ENCODE data around the gene SLC38A5.
"Not testable (repeated sequence)": the region's sequence is repeated elsewhere in the genome, so short reads cannot be mapped to it uniquely, and the experiment has no call there.

Gene SLC38A5

DNA sequence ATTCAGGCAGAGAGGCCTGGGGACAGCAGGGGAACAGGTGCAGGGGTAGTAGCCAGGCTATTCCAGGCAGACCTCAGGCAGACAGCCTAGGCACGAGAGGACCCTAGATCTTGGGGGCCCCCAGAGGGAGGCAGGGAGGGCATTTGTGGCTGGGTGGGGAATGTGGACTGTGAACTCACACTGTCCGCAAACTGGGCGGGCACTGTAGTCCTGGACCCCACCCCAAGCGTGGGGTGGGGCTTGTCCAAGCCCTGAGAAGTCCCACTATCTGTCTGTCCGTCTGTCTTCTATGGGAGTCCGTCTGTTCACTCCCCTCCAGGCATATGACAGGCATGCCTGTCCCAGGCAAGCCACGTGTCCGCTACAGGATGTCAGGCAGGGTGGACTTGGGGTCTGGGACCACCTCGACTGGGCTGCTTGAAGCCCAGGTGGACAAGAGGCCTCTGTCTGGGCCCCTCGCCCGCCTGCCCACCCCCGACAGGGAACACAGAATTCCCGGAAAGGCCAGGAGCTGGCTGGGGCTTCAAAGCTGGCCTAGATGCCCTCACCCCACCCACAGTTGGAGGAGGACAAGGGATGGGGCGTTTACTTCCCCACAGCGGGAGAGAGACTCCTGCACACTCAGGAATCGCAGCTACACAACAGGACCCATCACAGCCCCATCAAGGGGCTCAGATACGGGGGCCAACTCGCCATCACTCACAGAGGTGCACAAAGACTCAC lies at the start of gene SLC38A5:
Gene SLC38A5, minus strand, starts transcription at position 151 of the 723 bp plus-strand sequence. CDS start 2,336 bp downstream, outside the sequence.
- DNase-seq, result no peak

DNA sequence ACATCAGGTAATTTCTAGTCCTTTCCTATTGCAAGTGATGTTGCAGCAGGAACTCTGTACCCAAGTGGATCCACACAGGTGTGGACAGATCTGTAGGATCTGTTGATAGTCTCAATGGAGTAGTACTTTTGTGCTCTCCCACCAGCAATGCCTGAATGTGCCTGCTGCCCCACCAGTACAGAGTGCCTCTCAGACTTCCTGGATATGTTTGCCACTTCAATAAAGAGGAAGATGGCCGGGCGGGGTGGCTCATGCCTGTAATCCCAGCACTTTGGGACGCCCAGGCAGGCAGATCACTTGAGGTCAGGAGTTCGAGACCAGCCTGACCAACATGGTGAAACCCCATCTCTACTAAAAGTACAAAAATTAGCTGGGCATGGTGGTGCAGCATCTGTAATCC lies 49.4 kb upstream of the SLC38A5 start:
- DNase-seq, result not testable (repeated sequence)

DNA sequence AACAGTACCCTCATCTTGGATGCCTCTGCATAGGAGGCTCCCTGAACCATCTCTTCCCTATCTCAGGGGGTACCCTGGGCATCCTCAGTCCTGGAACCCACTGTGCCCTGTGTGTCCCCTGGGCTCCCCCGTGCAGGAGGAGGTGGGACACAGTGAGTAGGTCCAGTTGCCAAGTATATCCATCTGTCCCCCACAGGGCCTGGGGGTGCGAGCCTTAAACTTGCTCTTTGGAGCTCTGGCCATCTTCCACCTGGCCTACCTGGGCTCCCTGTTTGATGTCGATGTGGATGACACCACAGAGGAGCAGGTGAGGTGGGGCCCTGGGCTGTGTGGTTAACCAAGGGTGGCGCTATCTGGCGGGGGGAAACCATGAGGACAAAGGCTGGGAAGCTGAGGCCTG lies 46.9 kb upstream of the SLC38A5 start:
- DNase-seq, result no peak

DNA sequence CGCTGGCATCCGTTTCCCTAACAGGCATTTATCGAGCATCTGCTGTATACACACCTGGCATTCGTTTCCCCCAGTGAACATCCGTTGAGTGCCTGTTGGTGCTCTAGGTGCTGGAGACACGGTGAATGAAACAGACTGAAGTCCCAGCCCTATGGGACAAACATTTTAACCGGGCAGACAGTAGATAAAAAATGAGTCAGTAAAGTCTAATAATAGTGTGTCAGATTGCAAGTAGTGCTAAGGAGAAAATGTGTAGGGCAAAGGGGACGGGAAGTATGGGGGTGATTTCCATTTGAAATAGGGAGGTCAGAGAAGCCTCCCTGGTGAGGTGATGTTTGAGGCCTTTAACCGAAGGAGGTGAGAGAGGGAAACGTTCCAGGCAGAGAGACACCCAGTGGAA lies 46.2 kb upstream of the SLC38A5 start:
- no peak for DNase-seq

DNA sequence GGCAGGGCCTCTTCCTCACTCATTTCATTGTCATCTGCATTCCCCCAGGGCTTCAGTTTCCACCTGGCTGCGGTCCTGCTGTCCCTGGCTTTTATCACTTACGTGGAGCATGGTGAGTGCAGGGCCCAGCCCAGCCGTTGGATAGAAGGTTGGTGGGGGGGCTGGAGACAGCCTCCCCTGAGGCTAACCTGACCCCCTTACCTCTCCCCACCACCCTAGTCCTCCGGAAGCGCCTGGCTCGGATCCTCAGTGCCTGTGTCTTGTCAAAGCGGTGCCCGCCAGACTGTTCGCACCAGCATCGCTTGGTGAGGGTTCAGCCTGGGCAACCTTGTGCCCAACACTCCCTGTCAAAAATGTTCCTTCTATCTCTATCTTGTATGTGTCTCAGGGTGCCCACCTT lies 45.8 kb upstream of the SLC38A5 start:
- no peak for DNase-seq

DNA sequence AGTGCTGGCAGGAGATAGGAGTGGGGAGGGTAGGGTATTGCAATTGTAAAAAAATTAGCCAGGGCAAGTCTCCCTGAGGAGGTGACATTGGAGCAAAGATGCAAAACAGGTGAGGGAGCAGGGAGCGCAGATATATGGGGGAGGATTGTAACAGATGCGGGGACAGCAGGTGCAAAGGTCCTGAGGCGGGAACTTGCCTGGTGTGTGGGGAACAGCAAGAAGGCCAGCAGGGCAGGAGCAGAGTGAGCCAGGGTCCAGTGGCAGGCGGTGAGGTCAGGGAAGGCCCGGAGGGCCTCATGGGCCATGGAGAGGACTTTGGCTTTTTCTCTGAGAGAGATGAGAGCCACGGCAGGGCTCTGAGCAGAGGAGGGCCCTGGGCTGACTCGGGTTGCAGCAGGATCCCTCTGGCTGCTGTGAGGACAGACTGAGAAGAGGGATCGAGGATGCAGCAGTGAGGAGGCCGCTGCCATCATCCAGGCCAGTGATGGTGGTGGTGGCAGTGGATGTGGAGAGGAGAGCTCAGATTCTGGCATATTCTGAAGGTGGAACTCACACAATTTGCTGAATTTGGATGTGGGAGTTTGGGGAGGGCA lies 44.9 kb upstream of the SLC38A5 start:
- no peak for DNase-seq

DNA sequence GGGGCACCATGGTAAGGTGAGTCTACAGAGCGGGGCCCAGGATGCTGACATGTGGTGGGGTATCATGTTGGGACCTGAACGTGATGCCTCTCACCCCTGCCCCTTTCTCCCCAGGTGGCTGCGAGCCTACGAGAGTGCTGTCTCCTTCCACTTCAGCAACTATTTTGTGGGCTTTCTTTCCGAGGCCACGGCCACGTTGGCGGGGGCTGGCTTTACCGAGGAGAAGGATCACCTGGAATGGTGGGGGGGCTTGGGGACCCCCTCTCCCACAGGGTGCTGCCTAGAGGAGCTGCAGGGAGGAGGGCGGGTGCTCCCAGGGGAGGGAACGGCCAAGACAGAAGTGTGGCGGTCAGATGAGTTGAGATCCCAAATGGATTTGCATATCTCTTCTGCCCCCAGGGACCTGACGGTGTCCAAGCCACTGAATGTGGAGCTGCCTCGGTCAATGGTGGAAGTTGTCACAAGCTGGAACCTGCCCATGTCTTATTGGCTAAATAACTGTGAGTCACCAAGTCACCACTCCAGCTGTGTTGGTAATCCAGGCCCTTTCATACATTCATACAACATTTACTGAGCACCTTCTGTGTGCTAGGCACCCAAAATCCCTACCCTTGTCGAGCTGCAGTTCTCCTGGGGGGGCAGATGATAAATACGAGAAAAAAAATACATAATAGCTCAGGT lies 44.2 kb upstream of the SLC38A5 start:
- DNase-seq, result no peak

DNA sequence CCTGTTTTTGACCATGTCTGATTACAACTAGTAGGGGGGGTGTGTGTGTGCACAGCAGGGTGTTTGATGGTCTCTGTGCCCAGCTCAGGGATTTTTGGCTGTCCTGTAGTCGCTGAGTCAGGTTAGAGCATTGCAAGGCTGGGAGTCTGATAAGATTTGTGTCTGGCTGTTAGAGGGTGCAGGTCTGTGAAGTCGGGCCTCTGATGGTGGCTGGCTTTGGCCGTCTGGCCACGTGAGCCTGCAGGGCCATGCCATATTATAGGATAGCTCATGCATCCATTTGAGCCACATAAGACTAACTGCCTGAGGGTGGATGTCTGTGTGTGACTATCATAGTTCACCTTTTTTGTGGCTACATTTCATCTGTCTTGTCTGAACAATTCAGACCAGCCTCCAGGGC lies 43.6 kb upstream of the SLC38A5 start:
- DNase-seq, result no peak

DNA sequence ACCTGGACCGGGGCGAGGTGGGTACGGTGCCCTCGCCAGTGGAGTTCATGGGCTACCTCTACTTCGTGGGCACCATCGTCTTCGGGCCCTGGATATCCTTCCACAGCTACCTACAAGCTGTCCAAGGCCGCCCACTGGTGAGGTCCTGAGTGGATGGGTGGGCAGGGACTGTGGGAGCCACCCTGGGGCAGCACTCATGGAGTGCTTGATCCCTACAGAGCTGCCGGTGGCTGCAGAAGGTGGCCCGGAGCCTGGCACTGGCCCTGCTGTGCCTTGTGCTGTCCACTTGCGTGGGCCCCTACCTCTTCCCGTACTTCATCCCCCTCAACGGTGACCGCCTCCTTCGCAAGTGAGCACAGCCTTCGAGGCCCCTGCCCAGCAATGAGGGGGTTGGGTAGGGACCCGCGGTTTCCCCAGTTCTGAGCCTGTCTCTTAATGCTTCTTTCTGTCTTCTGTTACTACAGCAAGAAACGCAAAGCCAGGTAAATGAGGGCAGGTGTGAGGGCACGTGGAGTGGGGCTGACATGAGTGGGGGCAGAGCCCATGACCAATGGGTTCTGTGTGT lies 42.4 kb upstream of the SLC38A5 start:
- DNase-seq, result no peak

DNA sequence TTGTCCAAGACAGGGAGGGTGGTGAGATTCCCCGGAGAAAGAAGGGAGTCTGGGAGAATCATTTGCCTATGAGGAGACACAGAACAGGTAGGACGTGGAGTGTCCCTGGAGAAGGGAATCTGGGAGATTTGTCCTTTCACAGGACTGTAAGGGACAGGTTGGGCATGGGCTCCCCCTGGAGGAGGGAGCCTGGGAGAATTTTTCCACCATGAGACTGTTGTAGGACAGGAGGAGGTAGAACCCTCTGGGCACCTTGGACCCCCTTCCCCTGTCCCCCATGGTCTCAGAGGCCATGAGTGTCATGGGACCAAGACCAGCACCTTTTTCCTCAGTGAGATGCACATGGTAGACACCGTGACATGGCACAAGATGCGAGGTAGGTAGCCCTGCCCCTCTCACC lies 41.5 kb upstream of the SLC38A5 start:
- no peak for DNase-seq

DNA sequence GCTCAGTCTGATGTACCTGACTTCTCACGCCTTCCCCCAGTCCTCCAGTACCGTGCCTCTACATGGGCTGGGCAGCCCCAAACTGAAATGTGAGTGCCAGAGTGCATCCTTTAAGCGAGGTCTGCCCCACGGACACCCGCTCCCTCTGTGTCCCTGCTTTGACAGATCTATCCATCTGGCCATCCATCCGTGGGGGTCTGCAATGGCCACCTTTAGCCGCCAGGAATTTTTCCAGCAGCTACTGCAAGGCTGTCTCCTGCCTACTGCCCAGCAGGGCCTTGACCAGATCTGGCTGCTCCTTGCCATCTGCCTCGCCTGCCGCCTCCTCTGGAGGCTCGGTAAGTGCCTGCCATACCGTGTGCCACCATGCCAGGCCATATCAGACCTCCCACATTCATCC lies 39.6 kb upstream of the SLC38A5 start:
- no peak for DNase-seq

DNA sequence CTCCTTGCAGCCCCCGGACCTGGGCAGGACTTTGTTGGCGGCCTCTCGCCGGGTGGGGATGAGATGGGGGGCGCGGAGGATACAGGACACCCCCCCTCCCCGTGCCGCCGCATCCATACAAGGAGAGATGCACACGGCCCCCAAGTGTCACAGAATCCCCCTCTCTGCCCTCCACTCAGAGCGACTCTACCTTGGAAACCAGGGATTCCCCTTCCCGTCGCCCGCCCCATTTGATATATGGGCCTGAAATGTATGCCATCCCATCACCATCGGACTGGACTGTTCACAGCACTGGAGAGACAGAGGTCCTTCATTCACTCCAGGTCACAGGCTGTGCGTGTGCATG lies 39.2 kb upstream of the SLC38A5 start:
- DNase-seq, result no peak

DNA sequence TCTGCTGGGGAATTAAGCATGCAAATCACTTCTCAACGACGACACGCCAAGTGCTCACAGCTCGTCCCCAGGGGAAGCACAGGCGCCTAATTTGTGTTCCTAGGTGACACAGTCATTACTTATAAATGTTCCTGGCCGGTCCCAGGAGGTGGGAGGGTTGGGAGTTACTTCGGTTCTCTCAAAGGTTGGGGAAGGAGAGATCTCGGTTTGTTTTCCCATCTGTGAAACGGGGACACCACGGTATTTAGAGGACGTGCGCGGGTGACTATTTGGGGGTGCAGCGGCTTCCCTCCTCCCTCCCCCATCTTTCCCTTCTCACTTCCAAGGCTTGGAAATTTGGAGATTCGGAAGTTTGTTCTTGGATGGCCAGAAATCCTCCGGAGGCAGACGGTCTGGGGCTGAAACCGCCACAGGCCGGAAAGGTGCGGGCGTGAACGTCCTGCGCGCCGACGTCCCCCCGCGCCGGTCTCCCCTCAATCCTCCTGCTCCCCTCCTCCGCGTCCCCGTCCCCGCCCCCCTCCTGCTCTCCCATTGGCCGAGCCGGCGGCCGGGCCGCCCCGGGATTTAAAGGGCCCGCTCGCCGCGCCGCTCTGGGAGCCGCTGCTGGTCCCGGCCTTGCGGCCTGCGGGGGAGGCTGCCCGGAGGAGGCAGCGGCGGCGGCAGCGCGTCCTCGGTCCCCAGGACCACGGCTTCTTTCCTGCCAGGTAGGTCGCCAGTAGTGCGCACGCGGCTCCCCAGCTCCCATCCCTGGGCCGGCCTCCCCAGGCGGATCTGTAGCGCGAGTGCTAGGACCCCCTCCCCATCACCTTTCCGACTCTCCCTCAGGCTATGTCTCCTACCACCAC lies 38.6 kb upstream of the SLC38A5 start, which contains the start of gene PORCN:
Gene PORCN, plus strand, starts transcription at position 593 of the 845 bp plus-strand sequence. CDS start 829 bp downstream, outside the sequence.
- peak; percentile 60 for DNase-seq

DNA sequence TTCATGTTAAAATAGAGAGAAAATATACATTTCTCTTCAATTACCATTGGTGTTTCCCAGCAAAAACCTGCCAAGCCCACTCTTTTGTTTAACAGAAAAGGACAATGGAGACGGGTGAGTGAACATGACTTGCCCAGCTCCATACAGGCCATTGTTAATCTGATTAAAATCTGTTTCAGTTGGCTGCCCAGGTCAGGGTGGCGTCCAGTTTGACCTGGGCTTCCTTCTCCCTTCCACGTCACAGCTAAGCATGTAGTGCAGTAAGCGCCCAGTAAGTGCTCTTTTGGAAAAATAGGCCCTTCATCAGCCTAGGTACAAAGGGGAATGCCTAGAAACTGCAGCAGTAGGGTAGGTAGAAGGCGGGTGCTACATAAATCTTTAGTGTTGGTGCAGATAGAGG lies 37.2 kb upstream of the SLC38A5 start:
- no peak for DNase-seq

DNA sequence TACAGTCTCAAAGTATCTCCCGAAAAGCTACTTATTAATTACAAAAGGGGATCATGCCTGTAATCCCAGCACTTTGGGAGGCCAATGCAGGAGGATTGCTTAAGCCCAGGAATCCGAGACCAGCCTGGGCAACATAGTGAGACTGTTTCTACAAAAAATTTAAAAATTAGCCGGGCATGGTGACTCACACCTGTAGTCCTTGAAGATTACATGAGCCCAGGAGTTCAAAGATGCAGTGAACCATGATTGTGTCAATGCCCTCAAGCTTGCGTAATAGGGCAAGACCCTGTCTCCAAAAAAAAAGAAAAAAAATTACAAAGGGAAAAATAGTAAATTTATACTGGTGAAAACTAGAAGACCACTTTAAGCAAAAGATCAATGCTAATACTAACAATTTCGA lies 35.4 kb upstream of the SLC38A5 start:
- DNase-seq, result no peak

DNA sequence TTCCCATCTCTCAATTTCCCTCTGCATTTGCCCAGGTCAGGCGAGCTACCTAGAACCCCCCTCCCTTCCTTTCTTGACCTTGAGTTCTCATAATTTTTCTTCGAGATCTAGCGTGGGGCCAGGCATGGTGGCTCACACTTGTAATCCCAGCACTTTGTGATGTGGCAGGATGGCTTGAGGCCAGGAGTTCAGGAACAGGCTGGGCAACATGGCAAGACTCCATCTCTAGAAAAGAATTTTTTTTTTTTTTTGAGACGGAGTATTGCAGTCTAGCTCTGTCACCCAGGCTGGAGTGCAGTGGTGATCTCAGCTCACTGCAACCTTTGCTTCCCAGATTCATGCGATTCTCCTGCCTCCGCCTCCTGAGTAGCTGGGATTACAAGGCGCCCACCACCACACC lies 34.2 kb upstream of the SLC38A5 start:
- DNase-seq, result no peak

DNA sequence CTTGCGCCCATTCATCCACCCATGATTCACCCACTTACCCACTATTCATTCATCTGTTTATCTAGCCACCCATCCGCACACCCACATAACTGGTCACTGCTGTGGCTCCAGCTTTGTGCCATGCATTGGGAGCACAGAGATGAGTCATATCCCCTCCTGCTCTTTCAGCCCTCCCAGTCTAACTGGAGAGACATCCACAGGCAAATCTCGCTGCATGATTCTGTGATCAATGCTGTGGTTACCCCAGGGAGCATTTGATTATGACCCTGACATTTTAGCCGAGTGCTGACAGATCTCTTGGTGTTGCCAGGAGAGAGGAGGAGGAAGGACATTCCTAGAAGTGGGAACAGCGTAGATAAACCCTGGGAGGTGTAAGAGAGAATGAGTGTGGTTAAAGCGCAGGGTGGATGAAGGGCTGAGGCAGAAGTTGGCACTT lies 28.3 kb upstream of the SLC38A5 start:
- DNase-seq, result no peak

DNA sequence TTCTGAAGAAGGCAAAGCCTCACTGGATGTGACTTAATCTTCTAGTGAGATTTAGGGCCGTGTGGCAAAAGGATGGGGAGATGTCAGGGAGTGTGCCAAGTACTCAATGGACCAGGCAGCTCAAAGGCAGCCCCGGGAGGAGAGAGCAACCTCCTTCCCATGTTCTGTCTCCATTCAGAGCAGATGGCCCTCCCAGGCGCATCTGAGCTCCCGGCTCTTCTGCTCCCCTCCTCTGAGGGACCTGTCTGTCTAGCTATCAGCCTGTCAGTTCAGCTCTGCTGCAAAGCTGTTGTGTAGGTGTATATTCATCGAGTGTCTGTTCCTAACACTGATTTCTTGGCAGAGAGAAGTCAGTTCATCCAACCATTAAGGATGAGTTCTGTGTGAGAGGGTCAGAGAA lies 27.8 kb upstream of the SLC38A5 start:
- DNase-seq, result no peak

DNA sequence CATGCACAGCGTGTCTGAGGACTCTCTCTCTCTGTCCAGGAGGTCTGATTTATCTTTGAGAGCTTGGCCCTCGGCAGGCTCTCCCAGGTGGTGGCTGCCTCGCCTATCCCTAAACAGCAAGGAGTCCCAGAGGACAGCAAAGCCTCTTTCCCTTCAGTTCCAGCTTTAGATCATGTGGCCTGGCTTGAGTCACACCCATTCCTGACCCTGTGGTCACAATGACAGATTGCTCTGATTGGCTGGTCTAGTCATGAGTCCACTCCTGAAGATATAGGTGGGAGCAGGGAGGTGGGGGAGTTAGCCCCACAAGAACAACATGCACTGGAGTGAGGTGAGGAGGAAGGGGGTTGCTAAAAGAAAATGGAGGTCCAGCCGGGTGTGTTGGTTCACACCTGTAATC lies 26.6 kb upstream of the SLC38A5 start:
- DNase-seq, result no peak

DNA sequence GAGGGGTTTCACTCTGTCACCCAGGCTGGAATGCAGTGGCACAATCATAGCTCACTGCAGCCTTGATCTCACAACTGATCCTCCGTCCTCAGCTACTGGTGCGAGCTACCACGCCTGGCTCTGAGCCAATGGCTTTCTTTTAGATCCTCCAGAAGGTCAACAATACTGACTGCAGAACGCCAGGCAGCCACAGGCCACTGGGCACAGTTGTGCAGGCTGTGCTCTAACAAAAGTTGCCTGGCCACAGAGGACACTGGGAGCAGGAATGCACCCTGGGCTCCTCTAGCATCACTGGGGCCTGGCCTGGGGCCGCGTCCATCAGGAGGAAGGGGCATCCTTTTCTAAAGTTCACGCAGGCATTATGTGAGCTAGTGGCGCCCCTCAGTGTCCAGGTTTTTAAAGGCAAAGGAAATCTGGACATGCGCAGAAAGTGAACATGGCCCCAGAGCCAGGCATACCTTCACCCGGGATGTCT lies 23.9 kb upstream of the SLC38A5 start:
- DNase-seq, result no peak

DNA sequence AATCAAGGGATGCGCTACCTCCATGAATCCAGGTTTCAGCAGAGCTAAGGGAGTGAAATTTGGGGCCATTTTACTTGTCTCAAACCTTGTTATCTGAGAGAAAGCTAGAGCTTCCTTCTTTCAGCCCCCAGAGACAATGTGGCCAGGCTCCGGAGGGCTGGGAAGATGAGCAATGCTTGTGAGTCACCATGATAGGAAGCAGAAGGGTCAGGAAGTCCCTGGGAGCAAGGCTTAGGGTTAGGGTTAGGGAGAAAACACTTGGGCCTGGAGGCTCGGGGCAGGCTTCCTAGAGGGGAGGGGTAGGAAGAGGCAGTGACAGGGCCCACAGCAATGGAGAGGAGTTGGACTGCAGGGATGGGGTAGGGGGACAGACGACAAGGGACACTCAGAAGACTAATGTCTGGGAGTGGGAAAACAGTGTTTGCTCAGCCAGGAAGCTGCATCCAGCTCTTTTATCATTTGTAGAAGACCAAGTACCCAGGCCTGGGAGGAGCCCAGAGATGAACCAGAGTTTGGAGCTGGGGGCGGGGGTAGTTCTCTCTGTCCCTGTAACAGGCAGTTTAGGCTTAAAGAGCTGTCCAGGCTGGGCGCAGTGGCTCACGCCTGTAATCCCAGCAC lies 22.3 kb upstream of the SLC38A5 start:
- DNase-seq, result no peak

DNA sequence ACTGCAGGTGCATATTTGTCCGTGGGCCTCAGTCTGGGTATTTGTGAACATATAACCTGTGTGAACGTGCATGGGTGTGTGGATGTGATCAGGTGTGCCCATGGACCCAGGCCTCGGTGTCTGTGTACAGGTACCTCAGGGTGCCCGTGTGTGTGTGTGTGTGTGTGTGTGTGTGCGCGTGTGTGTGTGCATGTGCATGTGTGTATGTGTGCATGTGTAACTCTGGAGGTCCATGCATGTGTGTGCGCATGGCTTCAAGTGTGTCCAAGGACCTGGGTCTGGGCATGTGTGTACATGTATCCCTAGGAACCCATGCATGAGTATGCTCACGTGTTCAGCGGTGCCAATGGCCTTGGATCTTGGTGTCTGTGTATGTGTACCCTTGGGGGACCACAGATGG lies 21.7 kb upstream of the SLC38A5 start:
- no peak for DNase-seq
